ENCODE results near the gene NDOR1. TPM values are rescaled to one million over a fixed set of nuclear protein-coding genes. Genes with fewer than 3 reads are reported as not detected.

The NDOR1 gene
- total RNA-seq, 1 donor from 2014 or later: 28.0 TPM

GRCh38 chr9:137253717-137254623 lies 48.5 kb downstream of the NDOR1 start:
- no peak for TF ChIP-seq CTCF (conservative IDR thresholded peaks at IDR 0.05)
- H3K4me3 Mint-ChIP-seq: peak overlapping the region; percentile 91
- no peaks in the 10 kb centered on the region for H3K27me3 Mint-ChIP-seq
- H3K36me3 Mint-ChIP-seq: no peaks in the 10 kb centered on the region
- no peaks in the 10 kb centered on the region for H3K9me3 Mint-ChIP-seq
- DNase-seq (ENCODE audit: extremely low spot score, unreplicated experiment): no peak
- H3K27ac Mint-ChIP-seq: peak overlapping the region; percentile 89
- H3K4me1 Mint-ChIP-seq (ENCODE audit: unreplicated experiment): peaks cover 4% of the 10 kb centered on the region

- Mint-ChIP-seq H3K4me1 (ENCODE audit: unreplicated experiment) (peaks cover 4% of the 10 kb centered on the region), H3K4me3 (peak within 1 kb of the TSS; percentile 91), H3K27me3 (no peaks in the 10 kb centered on the region), H3K36me3 (no peaks in the 10 kb centered on the region), H3K27ac (peak within 1 kb of the TSS; percentile 89), H3K9me3 (no peaks in the 10 kb centered on the region)
- TF ChIP-seq CTCF (conservative IDR thresholded peaks at IDR 0.05): peak; percentile 20
- peak; percentile 98 for DNase-seq (ENCODE audit: extremely low spot score, unreplicated experiment)
Measured at GRCh38 chr9:137254624-137255447, 49.3 kb downstream of the NDOR1 start, which contains the start of gene NELFB. Gene NELFB (plus strand): TSS chr9:137255327.

GRCh38 chr9:137255448-137256114 lies 50.1 kb downstream of the NDOR1 start:
- Mint-ChIP-seq H3K27ac (no peak overlapping the region), H3K27me3 (no peaks in the 10 kb centered on the region), H3K4me3 (peak overlapping the region; percentile 89), H3K9me3 (no peaks in the 10 kb centered on the region), H3K36me3 (no peaks in the 10 kb centered on the region), H3K4me1 (ENCODE audit: unreplicated experiment) (peaks cover 4% of the 10 kb centered on the region)
- DNase-seq (ENCODE audit: extremely low spot score, unreplicated experiment): no peak
- no peak for TF ChIP-seq CTCF (conservative IDR thresholded peaks at IDR 0.05)

GRCh38 chr9:137256362-137256761 lies 50.9 kb downstream of the NDOR1 start:
- Mint-ChIP-seq H3K4me3 (peak overlapping the region; percentile 89), H3K4me1 (ENCODE audit: unreplicated experiment) (peaks cover 4% of the 10 kb centered on the region), H3K36me3 (no peaks in the 10 kb centered on the region), H3K27me3 (no peaks in the 10 kb centered on the region), H3K27ac (no peak overlapping the region), H3K9me3 (no peaks in the 10 kb centered on the region)
- no peak for DNase-seq (ENCODE audit: extremely low spot score, unreplicated experiment)
- no peak for TF ChIP-seq CTCF (conservative IDR thresholded peaks at IDR 0.05)

GRCh38 chr9:137256856-137257255 lies 51.4 kb downstream of the NDOR1 start:
- no peaks in the 10 kb centered on the region for H3K9me3 Mint-ChIP-seq
- no peak for TF ChIP-seq CTCF (conservative IDR thresholded peaks at IDR 0.05)
- H3K4me1 Mint-ChIP-seq (ENCODE audit: unreplicated experiment): peaks cover 4% of the 10 kb centered on the region
- H3K36me3 Mint-ChIP-seq: no peaks in the 10 kb centered on the region
- no peak overlapping the region for H3K27ac Mint-ChIP-seq
- DNase-seq (ENCODE audit: extremely low spot score, unreplicated experiment): no peak
- no peaks in the 10 kb centered on the region for H3K27me3 Mint-ChIP-seq
- H3K4me3 Mint-ChIP-seq: peak overlapping the region; percentile 89

All from type B pancreatic cell (in vitro differentiated cells).